Osteocyte (in vitro differentiated cells): ENCODE results near the gene DGKG. TPM values are rescaled to one million over a fixed set of nuclear protein-coding genes. Genes with fewer than 3 reads are reported as not detected.

Source experiments
- DNase-seq: peaks from one replicate; pipeline ENCODE4 v3.0.0; 2021; ENCODE audit warnings: mixed read lengths; ENCODE audit not compliant: unreplicated experiment; ENCODE audit errors: extremely low spot score
- H3K27ac Mint-ChIP-seq: one replicate; pipeline ENCODE4 v1.8.0; 2021; ENCODE audit warnings: mild to moderate bottlenecking, mixed read lengths; ENCODE audit not compliant: unreplicated experiment
- H3K27me3 Mint-ChIP-seq: one replicate; pipeline ENCODE4 v1.8.0; 2021; ENCODE audit warnings: mixed read lengths; ENCODE audit not compliant: unreplicated experiment
- H3K36me3 Mint-ChIP-seq: one replicate; pipeline ENCODE4 v1.8.0; 2021; ENCODE audit warnings: mixed read lengths; ENCODE audit not compliant: unreplicated experiment
- H3K4me1 Mint-ChIP-seq: one replicate; pipeline ENCODE4 v1.8.0; 2021; ENCODE audit warnings: mixed read lengths; ENCODE audit not compliant: unreplicated experiment
- H3K4me3 Mint-ChIP-seq: one replicate; pipeline ENCODE4 v1.8.0; 2021; ENCODE audit warnings: mild to moderate bottlenecking, moderate library complexity, mixed read lengths; ENCODE audit not compliant: unreplicated experiment
- H3K9me3 Mint-ChIP-seq: one replicate; pipeline ENCODE4 v1.8.0; 2021; ENCODE audit warnings: mixed read lengths; ENCODE audit not compliant: unreplicated experiment
- total RNA-seq: library from RNA; stranded (reverse); gene quantifications from 2 replicates; pipeline ENCODE4 v1.2.1, GENCODE V29; 2021
- TF ChIP-seq, protein P1 (sequence below): fragments of 200-600 bp; sonication (generic); IDR thresholded peaks from 2 replicates; pipeline ENCODE4 v1.5.0; 2021; ENCODE audit warnings: antibody characterized with exemption, mild to moderate bottlenecking, moderate library complexity

DGKG gene
- total RNA-seq, 1 donor from 2014 or later: not detected

DNA sequence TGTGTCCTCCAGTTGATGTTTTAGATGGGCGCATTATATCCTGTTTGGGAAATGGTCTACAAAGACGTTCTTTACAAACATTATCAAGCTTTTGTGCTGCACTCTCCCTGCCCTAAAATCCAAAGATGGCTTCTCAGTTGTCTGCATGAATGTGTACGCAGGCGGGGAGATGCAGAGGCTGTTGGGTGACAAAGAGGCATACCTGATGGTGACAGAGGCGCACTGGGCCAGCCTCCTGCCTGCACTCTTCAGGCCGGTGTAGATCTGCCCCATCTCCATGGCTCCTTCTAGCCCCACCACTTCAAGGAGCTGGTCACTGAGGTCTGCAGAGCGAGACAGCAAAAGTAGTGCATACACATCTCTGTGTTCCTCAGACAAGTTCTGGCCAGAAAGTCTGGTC lies 197.3 kb downstream of the DGKG start:
- TF ChIP-seq, protein P1, sequence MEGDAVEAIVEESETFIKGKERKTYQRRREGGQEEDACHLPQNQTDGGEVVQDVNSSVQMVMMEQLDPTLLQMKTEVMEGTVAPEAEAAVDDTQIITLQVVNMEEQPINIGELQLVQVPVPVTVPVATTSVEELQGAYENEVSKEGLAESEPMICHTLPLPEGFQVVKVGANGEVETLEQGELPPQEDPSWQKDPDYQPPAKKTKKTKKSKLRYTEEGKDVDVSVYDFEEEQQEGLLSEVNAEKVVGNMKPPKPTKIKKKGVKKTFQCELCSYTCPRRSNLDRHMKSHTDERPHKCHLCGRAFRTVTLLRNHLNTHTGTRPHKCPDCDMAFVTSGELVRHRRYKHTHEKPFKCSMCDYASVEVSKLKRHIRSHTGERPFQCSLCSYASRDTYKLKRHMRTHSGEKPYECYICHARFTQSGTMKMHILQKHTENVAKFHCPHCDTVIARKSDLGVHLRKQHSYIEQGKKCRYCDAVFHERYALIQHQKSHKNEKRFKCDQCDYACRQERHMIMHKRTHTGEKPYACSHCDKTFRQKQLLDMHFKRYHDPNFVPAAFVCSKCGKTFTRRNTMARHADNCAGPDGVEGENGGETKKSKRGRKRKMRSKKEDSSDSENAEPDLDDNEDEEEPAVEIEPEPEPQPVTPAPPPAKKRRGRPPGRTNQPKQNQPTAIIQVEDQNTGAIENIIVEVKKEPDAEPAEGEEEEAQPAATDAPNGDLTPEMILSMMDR: no peak
- Mint-ChIP-seq H3K4me3 (no peak overlapping the region), H3K36me3 (no peaks in the 10 kb centered on the region), H3K27ac (no peak overlapping the region), H3K9me3 (no peaks in the 10 kb centered on the region), H3K27me3 (peaks cover 41% of the 10 kb centered on the region), H3K4me1 (peaks cover 2% of the 10 kb centered on the region)
- no peak for DNase-seq

DNA sequence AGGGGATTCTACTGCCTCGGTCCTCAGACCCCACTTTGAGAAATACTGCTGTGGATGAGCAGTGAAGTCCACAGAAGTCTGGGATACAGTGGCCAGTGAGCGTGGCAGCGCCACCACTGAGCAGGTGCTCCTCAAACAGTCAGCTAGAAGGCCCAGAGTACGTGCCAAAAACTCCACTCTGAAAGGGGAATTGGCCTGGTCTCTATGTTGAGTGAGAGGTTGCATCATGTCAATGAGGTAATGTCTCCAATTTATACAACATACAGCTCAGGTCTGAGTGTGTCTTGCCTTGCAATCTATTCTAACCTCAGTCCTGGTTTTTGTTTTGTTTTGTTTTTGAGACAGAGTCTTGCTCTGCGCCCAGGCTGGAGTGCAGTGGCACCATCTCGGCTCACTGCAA lies 199.8 kb downstream of the DGKG start:
- TF ChIP-seq, protein P1: no peak
- Mint-ChIP-seq H3K36me3 (no peaks in the 10 kb centered on the region), H3K4me1 (no peaks in the 10 kb centered on the region), H3K9me3 (no peaks in the 10 kb centered on the region), H3K27me3 (peaks cover 34% of the 10 kb centered on the region), H3K4me3 (no peak overlapping the region), H3K27ac (no peak overlapping the region)
- DNase-seq: no peak

DNA sequence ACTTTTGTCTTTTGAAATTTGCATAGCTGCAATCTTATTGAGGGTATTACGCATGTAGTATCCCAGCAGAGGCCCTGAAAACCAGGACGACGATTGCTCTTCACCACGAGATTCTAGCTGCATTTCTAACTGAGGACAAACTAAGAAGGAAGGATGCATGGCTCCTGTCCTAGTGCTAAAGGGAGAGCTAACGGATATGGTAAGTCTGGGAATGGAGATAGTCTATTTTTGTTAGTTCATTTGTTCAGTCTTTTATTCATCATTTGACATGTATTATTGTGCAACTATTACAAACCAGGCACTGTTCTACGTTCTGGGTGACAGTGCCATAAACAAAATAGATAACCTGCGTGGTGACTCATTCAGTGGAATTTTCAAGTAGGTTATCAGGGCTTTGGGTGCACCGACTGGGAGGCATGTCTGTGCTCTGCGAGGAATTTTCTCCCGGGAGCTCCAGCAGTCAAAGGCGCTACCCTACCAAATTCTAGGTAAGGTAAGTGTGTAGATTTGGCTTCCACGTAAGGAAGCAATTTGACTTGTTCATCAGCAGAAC lies 201.3 kb downstream of the DGKG start:
- DNase-seq: no peak
- H3K4me1 Mint-ChIP-seq: no peaks in the 10 kb centered on the region
- H3K27me3 Mint-ChIP-seq: peaks cover 32% of the 10 kb centered on the region
- H3K27ac Mint-ChIP-seq: no peak overlapping the region
- TF ChIP-seq, protein P1: no peak
- H3K36me3 Mint-ChIP-seq: no peaks in the 10 kb centered on the region
- no peaks in the 10 kb centered on the region for H3K9me3 Mint-ChIP-seq
- no peak overlapping the region for H3K4me3 Mint-ChIP-seq

DNA sequence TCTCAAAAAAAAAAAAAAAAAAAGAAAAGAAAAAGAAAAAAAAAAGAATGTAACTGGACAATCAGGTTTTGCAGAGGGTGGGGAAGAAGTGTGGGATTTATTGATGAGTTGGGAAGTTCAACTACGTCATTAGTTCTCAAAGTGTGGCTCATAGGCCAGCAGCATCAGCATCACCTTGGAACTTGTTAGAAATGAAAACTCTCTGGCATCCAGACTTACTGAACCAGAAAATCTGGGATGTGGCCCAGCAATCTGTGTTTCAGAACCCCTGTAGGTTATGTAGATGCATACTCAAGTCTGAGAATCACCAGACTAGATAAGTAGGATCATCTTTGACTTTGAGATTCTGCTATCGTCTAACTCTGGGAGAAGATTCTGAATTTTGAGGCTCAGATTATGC lies 207.4 kb downstream of the DGKG start:
- no peak for DNase-seq
- H3K27me3 Mint-ChIP-seq: peaks cover 18% of the 10 kb centered on the region

DNA sequence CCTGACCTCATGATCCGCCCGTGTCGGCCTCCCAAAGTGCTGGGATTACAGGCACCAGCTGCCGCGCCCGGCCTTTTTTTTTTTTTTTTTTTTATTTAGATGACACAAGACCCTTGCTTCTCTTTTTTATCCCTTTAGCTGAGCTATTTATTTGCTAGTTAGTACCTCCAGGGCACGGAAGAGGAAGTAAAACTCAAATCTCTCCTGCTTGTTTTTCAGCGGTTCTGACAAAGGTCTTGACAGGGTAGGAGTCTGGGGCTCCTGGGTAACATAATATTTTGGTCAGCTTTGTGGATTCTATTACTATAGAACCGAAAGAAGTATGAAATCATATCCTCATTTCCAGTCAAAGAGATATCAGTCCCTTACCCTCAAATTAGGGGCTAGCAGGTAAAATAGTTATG lies 209.1 kb downstream of the DGKG start:
- H3K36me3 Mint-ChIP-seq: no peaks in the 10 kb centered on the region
- no peak for DNase-seq
- H3K4me1 Mint-ChIP-seq: no peaks in the 10 kb centered on the region
- H3K9me3 Mint-ChIP-seq: no peaks in the 10 kb centered on the region
- H3K27ac Mint-ChIP-seq: no peak overlapping the region
- TF ChIP-seq, protein P1: no peak
- H3K4me3 Mint-ChIP-seq: no peak overlapping the region
- peaks cover 24% of the 10 kb centered on the region for H3K27me3 Mint-ChIP-seq

More for the DNA sequence above, 207.4 kb downstream of the DGKG start:
- TF ChIP-seq, protein P1: no peak
- no peaks in the 10 kb centered on the region for H3K9me3 Mint-ChIP-seq
- H3K4me3 Mint-ChIP-seq: no peak overlapping the region
- no peaks in the 10 kb centered on the region for H3K4me1 Mint-ChIP-seq
- no peaks in the 10 kb centered on the region for H3K36me3 Mint-ChIP-seq
- no peak overlapping the region for H3K27ac Mint-ChIP-seq
